T-cell (primary cell): Measurements from ENCODE around the gene KRT15. TPM values are rescaled to one million over a fixed set of nuclear protein-coding genes. Genes with fewer than 3 reads are reported as not detected.

Experiments
- ATAC-seq, 4 experiments: fragments of 200-7000 bp in 3 of 4; fragments of 150-1000 bp in 1 of 4; cut with Tn5 transposase; replicated peaks in 1 of 4; 1 replicate in 3 of 4; 2 replicates in 1 of 4; pipeline ENCODE4 v1.10.0; 2021; ENCODE audit warnings: moderate library complexity in 3 of 4, mild to moderate bottlenecking in 2 of 4, moderate number of reproducible peaks in 1 of 4
- CTCF ChIA-PET, 2 donors: fragments of 300-600 bp; sonication (Branson Sonifier 250); formaldehyde crosslinking; loops; one replicate each; lab custom pipeline; 2022; ENCODE audit warnings: antibody characterized with exemption in 2 of 2; lab: Charles Lee
- POLR2A ChIA-PET, 2 donors: fragments of 300-600 bp; sonication (Branson Sonifier 250); formaldehyde crosslinking; loops; one replicate each; lab custom pipeline; 2022; ENCODE audit warnings: antibody characterized with exemption in 2 of 2; lab: Charles Lee
- DNase-seq, 35 experiments: peaks; one replicate each; pipeline versions ENCODE4 v3.0.0 to v3.0.0-alpha.2; 2013 to 2023
- H3K27ac ChIP-seq: one replicate; pipeline ENCODE4 v1.5.1; 2013; ENCODE audit warnings: low read length
- H3K27me3 ChIP-seq, 2 experiments: replicated peaks in 1 of 2; 1 replicate in 1 of 2; 2 replicates in 1 of 2; pipeline versions ENCODE4 v1.6.1 to v1.7.0; 2013; ENCODE audit warnings: low read length in 1 of 2, mixed read lengths in 1 of 2; ENCODE audit not compliant: control insufficient read depth in 2 of 2, insufficient read depth in 2 of 2; ENCODE audit errors: extremely low read depth in 1 of 2
- H3K36me3 ChIP-seq, 2 donors: 1 replicate in 1 of 2; 2 replicates in 1 of 2; pipeline versions ENCODE4 v1.6.1 to v1.7.0; 2013; ENCODE audit warnings: low read length in 1 of 2; ENCODE audit not compliant: control insufficient read depth in 2 of 2, insufficient read depth in 1 of 2; ENCODE audit errors: extremely low read depth in 1 of 2
- H3K4me1 ChIP-seq, 2 experiments: 1 replicate in 1 of 2; 2 replicates in 1 of 2; pipeline versions ENCODE4 v1.6.1 to v1.7.0; 2013; ENCODE audit warnings: low read length in 2 of 2, mixed read lengths in 1 of 2; ENCODE audit not compliant: insufficient read depth in 2 of 2, control insufficient read depth in 1 of 2; ENCODE audit errors: extremely low read depth in 1 of 2
- H3K4me3 ChIP-seq, 2 donors: 1 replicate in 1 of 2; 2 replicates in 1 of 2; pipeline versions ENCODE4 v1.5.1 to v1.7.0; 2013; ENCODE audit warnings: mild to moderate bottlenecking in 2 of 2, low read length in 1 of 2, moderate library complexity in 1 of 2; ENCODE audit not compliant: control insufficient read depth in 1 of 2; ENCODE audit errors: extremely low read depth in 1 of 2
- H3K9me3 ChIP-seq: 2 replicates; pipeline ENCODE4 v1.7.0; 2013
- H3K27ac Mint-ChIP-seq, 2 donors: one replicate each; pipeline ENCODE4 v1.8.0; 2020 to 2021; ENCODE audit warnings: mild to moderate bottlenecking in 2 of 2, mixed read lengths in 2 of 2
- H3K27me3 Mint-ChIP-seq, 2 donors: one replicate each; pipeline ENCODE4 v1.8.0; 2021 to 2022; ENCODE audit warnings: mixed read lengths in 2 of 2
- H3K36me3 Mint-ChIP-seq: one replicate; pipeline ENCODE4 v1.8.0; 2021; ENCODE audit warnings: mixed read lengths
- H3K4me1 Mint-ChIP-seq, 3 donors: one replicate each; pipeline ENCODE4 v1.8.0; 2020 to 2022; ENCODE audit warnings: mixed read lengths in 3 of 3, mild to moderate bottlenecking in 1 of 3
- H3K4me3 Mint-ChIP-seq, 3 donors: one replicate each; pipeline ENCODE4 v1.8.0; 2020 to 2022; ENCODE audit warnings: mild to moderate bottlenecking in 3 of 3, mixed read lengths in 3 of 3, moderate library complexity in 3 of 3
- H3K9me3 Mint-ChIP-seq, 3 donors: one replicate each; pipeline ENCODE4 v1.8.0; 2020 to 2022; ENCODE audit warnings: mixed read lengths in 3 of 3
- WGBS: methylation state at CpG from one replicate; pipeline ENCODE4 v1.1.5; 2013; ENCODE audit warnings: missing lambda C conversion rate; ENCODE audit not compliant: insufficient coverage; 5-methylcytosine and 5-hydroxymethylcytosine counted together
- total RNA-seq, 35 experiments: library from RNA in 6 of 35; stranded (reverse) in 6 of 35; fragments of 120-200 nt in 1 of 35; gene quantifications; one replicate each; pipeline versions ENCODE4 v1.2.1 to v1.2.4 and lab custom pipeline; 2013 to 2026

Gene KRT15
- total RNA-seq, 5 donors from 2014 or later (not counting 1 experiment from before 2014, with no cell fraction given) = 0.18 to 0.63 TPM; not detected in 3

- Mint-ChIP-seq H3K4me3 (no peak overlapping the region), H3K36me3 (no peaks in the 10 kb centered on the region), H3K27ac (no peak overlapping the region), H3K9me3 (peaks cover 0 to 7% (median 2%) of the 10 kb centered on the region in 3 donors), H3K4me1 (peaks cover 10 to 21% (median 17%) of the 10 kb centered on the region in 3 donors), H3K27me3 (peaks cover 10 to 17% of the 10 kb centered on the region in 2 donors)
- no peak overlapping the region for H3K4me3 ChIP-seq
- WGBS = 69% methylated on average over 3 of the region's 5 CpGs
- no peak overlapping the region for H3K27ac ChIP-seq
- peaks cover 0 to 44% of the 10 kb centered on the region in 2 experiments for H3K27me3 ChIP-seq
- POLR2A ChIA-PET = no interaction called here
- CTCF ChIA-PET = interaction anchor here (0.7 kb wide), 2 partner anchors 676 to 771 kb away, joined by 3 to 4 read pairs; no protein-coding TSS in a partner anchor
- no peaks in the 10 kb centered on the region for H3K9me3 ChIP-seq
- peaks cover 0 to 20% of the 10 kb centered on the region in 2 experiments for H3K4me1 ChIP-seq
- ATAC-seq = no peak
- no peak for DNase-seq
- H3K36me3 ChIP-seq = no peaks in the 10 kb centered on the region
These were observed 32.7 kb upstream of the KRT15 start for GRCh38 chr17:41551365-41551764.

- peak in 1 of 35 experiments; percentile 9 for DNase-seq
- H3K27ac Mint-ChIP-seq = peak overlapping the region; percentile 13 to 76
- ChIA-PET POLR2A (interaction anchor here in 1 of 2 donors (0.6 to 1.4 kb wide), 2 partner anchors 110 to 139 kb away, joined by 3 to 20 read pairs; no protein-coding TSS in a partner anchor), CTCF (interaction anchor here (0.6 to 3.3 kb wide), 30 partner anchors 8 to 693 kb away, joined by 3 to 34 read pairs (median 4); partner anchors contain the start of gene KRTAP1-4 (in 1 of the 2))
- peak overlapping the region in 1 of 3 donors; percentile 77 for H3K4me3 Mint-ChIP-seq
- no peak overlapping the region for H3K27ac ChIP-seq
- peaks cover 10 to 21% (median 17%) of the 10 kb centered on the region in 3 donors for H3K4me1 Mint-ChIP-seq
- H3K36me3 ChIP-seq = no peaks in the 10 kb centered on the region
- H3K36me3 Mint-ChIP-seq = no peaks in the 10 kb centered on the region
- H3K9me3 ChIP-seq = no peaks in the 10 kb centered on the region
- no peak for ATAC-seq
- H3K27me3 Mint-ChIP-seq = peaks cover 4 to 15% of the 10 kb centered on the region in 2 donors
- 95% methylated on average over 2 of the region's 8 CpGs for WGBS
- peaks cover 0 to 42% of the 10 kb centered on the region in 2 experiments for H3K27me3 ChIP-seq
- peaks cover 0 to 20% of the 10 kb centered on the region in 2 experiments for H3K4me1 ChIP-seq
- H3K4me3 ChIP-seq = no peak overlapping the region
- peaks cover 0 to 7% (median 2%) of the 10 kb centered on the region in 3 donors for H3K9me3 Mint-ChIP-seq
These were observed 30.9 kb upstream of the KRT15 start for GRCh38 chr17:41549596-41550039.

DNA sequence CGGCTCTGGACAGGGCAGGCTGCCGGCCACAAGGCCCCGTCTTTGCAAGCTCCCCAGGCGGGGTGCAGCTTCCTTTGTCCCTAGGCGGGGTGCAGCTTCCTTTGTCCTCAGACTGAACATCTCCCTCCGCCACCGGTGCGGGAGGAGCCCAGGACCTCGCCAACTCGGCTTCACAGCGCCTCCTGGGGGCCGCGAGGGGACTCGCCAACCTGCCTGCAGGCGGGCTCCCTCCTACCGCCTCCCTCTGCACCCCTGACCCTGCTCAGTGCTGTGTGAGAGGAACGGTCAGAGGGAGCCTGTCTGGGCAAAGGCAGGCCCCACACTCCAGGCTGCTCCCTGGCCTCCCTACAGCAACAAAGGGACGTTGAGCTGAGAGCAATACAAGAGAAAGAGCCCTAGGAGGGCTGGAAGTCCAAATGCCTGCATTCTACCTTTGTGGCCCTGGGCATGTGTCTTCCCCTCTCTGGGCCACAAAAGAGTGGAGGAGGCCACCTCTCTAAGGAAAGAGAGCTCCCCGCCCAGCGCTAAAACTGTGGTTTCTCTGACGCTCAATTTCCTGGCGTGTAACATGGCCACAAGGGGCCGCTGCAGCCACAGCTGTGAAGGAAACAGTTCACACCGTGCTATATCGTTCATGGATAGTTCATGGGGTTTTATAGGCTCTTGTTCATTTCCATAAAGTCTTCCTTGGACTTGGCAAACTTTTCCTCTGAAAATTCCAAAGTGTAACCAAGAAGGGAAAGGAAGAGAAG is 30.3 kb upstream of the KRT15 start:
- 2% methylated on average over 14 of the region's 25 CpGs for WGBS
- H3K27me3 ChIP-seq = peaks cover 0 to 42% of the 10 kb centered on the region in 2 experiments
- peaks cover 0 to 20% of the 10 kb centered on the region in 2 experiments for H3K4me1 ChIP-seq
- H3K9me3 ChIP-seq = no peaks in the 10 kb centered on the region
- ATAC-seq (peak; percentile 87 to 91 (median 89)), DNase-seq (peak; percentile 67 to 91 (median 83))
- peak overlapping the region; percentile 51 for H3K27ac ChIP-seq
- Mint-ChIP-seq H3K27ac (peak overlapping the region; percentile 61 to 76), H3K4me1 (peaks cover 10 to 21% (median 17%) of the 10 kb centered on the region in 3 donors), H3K9me3 (peaks cover 0 to 7% (median 2%) of the 10 kb centered on the region in 3 donors), H3K4me3 (peak overlapping the region; percentile 34 to 77 (median 63)), H3K27me3 (peaks cover 4 to 11% of the 10 kb centered on the region in 2 donors), H3K36me3 (no peaks in the 10 kb centered on the region)
- no peaks in the 10 kb centered on the region for H3K36me3 ChIP-seq
- H3K4me3 ChIP-seq = peak overlapping the region; percentile 26 to 39
- ChIA-PET CTCF (interaction anchor here (0.6 to 3.3 kb wide), 34 partner anchors 8 to 730 kb away, joined by 3 to 34 read pairs (median 4); partner anchors contain the start of genes KRTAP1-4 (in 1 of the 2) and KRTAP16-1 (in 1 of the 2)), POLR2A (interaction anchor here (0.6 to 1.4 kb wide), 2 partner anchors 139 to 632 kb away, joined by 3 to 7 read pairs; no protein-coding TSS in a partner anchor)

GRCh38 chr17:41547921-41548843 is 29.5 kb upstream of the KRT15 start:
- WGBS = 37% methylated on average over 20 of the region's 23 CpGs
- Histone ChIP-seq H3K4me1 (peaks cover 0 to 20% of the 10 kb centered on the region in 2 experiments), H3K36me3 (no peaks in the 10 kb centered on the region), H3K9me3 (no peaks in the 10 kb centered on the region), H3K4me3 (peak overlapping the region; percentile 26 to 39), H3K27ac (peak overlapping the region; percentile 51), H3K27me3 (peaks cover 0 to 37% of the 10 kb centered on the region in 2 experiments)
- DNase-seq (peak in 1 of 35 experiments; percentile 11), ATAC-seq (peak; percentile 11 to 30 (median 20))
- peaks cover 4 to 8% of the 10 kb centered on the region in 2 donors for H3K27me3 Mint-ChIP-seq
- H3K4me1 Mint-ChIP-seq = peaks cover 10 to 21% (median 17%) of the 10 kb centered on the region in 3 donors
- H3K4me3 Mint-ChIP-seq = peak overlapping the region; percentile 17 to 77 (median 34)
- CTCF ChIA-PET = interaction anchor here (0.7 to 3.3 kb wide), 18 partner anchors 15 to 730 kb away, joined by 3 to 34 read pairs (median 5); partner anchors contain the start of gene KRTAP16-1 (in 1 of the 2)
- H3K36me3 Mint-ChIP-seq = no peaks in the 10 kb centered on the region
- POLR2A ChIA-PET = interaction anchor here (0.6 to 1.4 kb wide), 2 partner anchors 140 to 631 kb away, joined by 3 to 7 read pairs; no protein-coding TSS in a partner anchor
- H3K9me3 Mint-ChIP-seq = peaks cover 0 to 7% (median 2%) of the 10 kb centered on the region in 3 donors
- H3K27ac Mint-ChIP-seq = no peak overlapping the region

- Histone ChIP-seq H3K27ac (no peak overlapping the region), H3K4me3 (no peak overlapping the region), H3K27me3 (peaks cover 0 to 30% of the 10 kb centered on the region in 2 experiments), H3K9me3 (no peaks in the 10 kb centered on the region), H3K36me3 (no peaks in the 10 kb centered on the region), H3K4me1 (peaks cover 0 to 20% of the 10 kb centered on the region in 2 experiments)
- H3K27me3 Mint-ChIP-seq = peaks cover 2 to 3% of the 10 kb centered on the region in 2 donors
- H3K36me3 Mint-ChIP-seq = no peaks in the 10 kb centered on the region
- POLR2A ChIA-PET = no interaction called here
- H3K4me1 Mint-ChIP-seq = peaks cover 10 to 21% (median 17%) of the 10 kb centered on the region in 3 donors
- ATAC-seq (no peak), DNase-seq (no peak)
- CTCF ChIA-PET = interaction anchor here in 1 of 2 donors (3.3 kb wide), 1 partner anchor 101 kb away, joined by 34 read pairs; no protein-coding TSS in a partner anchor
- WGBS = 91% methylated on average over 4 of the region's 9 CpGs
- H3K9me3 Mint-ChIP-seq = peaks cover 0 to 7% (median 2%) of the 10 kb centered on the region in 3 donors
- no peak overlapping the region for H3K4me3 Mint-ChIP-seq
- H3K27ac Mint-ChIP-seq = no peak overlapping the region
These were observed 28.7 kb upstream of the KRT15 start for GRCh38 chr17:41547378-41547841.
